ENCODE measurements around the gene TOMM5. TPM values are rescaled to one million over a fixed set of nuclear protein-coding genes. Genes with fewer than 3 reads are reported as not detected.

The TOMM5 gene
- 100 to 1,000 TPM; 110 to 115 TPM for total RNA-seq
- polyA plus RNA-seq (2013, experiment 1 of 2): 162 TPM
- polyA plus RNA-seq (2013, experiment 2 of 2): 152 TPM
- long read RNA-seq, experiment 1, transcript TOMM5-201 (2 exons, 751 nt): major isoform, 51 of 52 reads
- long read RNA-seq, experiment 1, partial matches to known transcripts: 0 of 52 reads
- long read RNA-seq, experiment 1, other reads (novel, unspliced or antisense): 0 of 52 reads
- long read RNA-seq, experiment 2, transcript TOMM5-201 (2 exons, 751 nt): major isoform, 106 of 110 reads
- long read RNA-seq, experiment 2, partial matches to known transcripts: 0 of 110 reads
- long read RNA-seq, experiment 2, other reads (novel, unspliced or antisense): 0 of 110 reads
- long read RNA-seq, experiment 3, transcript TOMM5-201 (2 exons, 751 nt): major isoform, 43 of 44 reads
- long read RNA-seq, experiment 3, partial matches to known transcripts: 0 of 44 reads
- long read RNA-seq, experiment 3, other reads (novel, unspliced or antisense): 0 of 44 reads
- long read RNA-seq, experiment 4, partial matches to known transcripts: 0 of 7 reads
- long read RNA-seq, experiment 4, other reads (novel, unspliced or antisense): 0 of 7 reads

DNA sequence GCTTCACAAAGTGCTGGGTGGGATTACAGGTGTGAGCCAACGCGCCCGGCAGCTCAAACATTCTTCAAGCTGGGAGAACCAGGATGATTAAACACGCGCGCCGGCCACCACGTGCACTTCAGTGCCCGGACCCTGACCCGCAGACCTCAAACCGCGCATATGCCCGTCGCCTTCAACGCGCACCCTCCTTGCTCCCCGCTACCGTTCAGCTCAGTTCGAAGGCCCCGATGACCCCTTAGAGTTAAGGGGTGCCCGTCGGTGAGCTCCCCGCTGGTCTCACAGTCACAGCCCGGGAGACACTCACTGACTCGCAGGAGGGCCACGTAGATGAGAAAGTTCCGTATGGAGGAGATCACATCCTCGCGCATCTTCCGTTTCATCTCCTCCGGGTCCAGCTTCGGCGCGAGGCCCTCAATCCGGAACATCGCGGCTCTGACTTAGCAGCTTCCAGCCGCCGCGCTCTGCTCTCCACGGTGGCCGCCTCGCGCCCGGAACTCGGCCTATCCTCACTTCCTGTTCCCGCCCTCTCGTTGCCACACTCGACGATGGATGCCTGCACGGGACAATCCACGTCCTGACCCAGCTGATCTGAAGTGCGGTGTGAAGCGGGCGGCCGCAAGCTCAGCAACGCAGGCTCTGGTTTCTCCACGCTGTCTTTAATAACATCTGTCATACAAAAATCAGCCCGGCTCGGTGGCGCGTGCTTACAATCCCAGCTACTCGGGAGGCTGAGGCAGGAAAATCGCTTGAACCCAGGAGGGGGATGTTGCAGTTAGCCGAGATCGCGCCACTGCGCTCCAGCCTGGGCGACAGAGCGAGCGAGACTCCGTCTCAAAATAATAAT is at the start of gene TOMM5:
TOMM5 (minus strand) TSS at position 490 of the 844 bp plus-strand sequence; CDS start at position 425, 65 bp downstream.
- Histone ChIP-seq H3K36me3 (ENCODE audit: control insufficient read depth, insufficient read depth, low read length) (peaks cover 26% of the 10 kb centered on the region), H3K9ac (ENCODE audit: extremely low read depth, low read length, poor library complexity, severe bottlenecking) (peak within 1 kb of the TSS; percentile 91), H3K27ac (ENCODE audit: low read depth, low read length) (peak within 1 kb of the TSS; percentile 83), H3K27me3 (ENCODE audit: control insufficient read depth, insufficient read depth, low read length, poor library complexity, severe bottlenecking) (peaks cover 26% of the 10 kb centered on the region), H3K4me3 (ENCODE audit: low read length) (peak within 1 kb of the TSS; percentile 95), H3K9me3 (ENCODE audit: control insufficient read depth, low read length) (no peaks in the 10 kb centered on the region), H3K4me1 (ENCODE audit: control insufficient read depth, insufficient read depth, low read length) (no peaks in the 10 kb centered on the region)
- Mint-ChIP-seq H3K9me3 (no peaks in the 10 kb centered on the region), H3K4me1 (peaks cover 8% of the 10 kb centered on the region), H3K4me3 (peak within 1 kb of the TSS; percentile 97), H3K27ac (peak within 1 kb of the TSS; percentile 95), H3K36me3 (ENCODE audit: low read depth) (peaks cover 19% of the 10 kb centered on the region), H3K27me3 (ENCODE audit: insufficient read depth) (peaks cover 35% of the 10 kb centered on the region)
- TF ChIP-seq CTCF (conservative IDR thresholded peaks at IDR 0.05): no peak
- 0 to 1% methylated on average over 37 to 67 of the region's 72 CpGs for WGBS, 2 experiments (ENCODE audit: insufficient coverage in 1 of 2, insufficient read length in 1 of 2)
- peak; percentile 96 for DNase-seq

DNA sequence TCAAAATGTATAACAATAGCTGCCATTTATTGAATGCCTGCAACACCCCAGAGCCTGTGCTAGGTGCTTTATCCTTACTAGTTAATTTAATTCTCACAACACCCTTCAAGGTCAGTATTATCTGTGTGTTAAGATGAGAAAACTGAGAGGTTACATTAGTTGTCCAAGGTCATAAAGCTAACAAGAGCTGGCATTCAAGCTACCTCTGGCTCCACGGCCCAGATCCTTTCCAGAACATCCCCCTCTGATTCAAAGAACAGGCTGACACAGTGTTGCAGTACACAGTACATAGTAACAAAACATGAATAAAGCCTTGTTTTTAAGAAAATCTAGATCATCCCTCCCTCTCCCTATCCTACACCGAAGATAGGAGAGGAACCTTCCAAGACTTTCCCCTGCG is 48.9 kb upstream of the TOMM5 start:
- Mint-ChIP-seq H3K9me3 (no peaks in the 10 kb centered on the region), H3K27ac (no peak overlapping the region), H3K4me3 (no peak overlapping the region), H3K4me1 (no peaks in the 10 kb centered on the region), H3K27me3 (ENCODE audit: insufficient read depth) (peaks cover 32% of the 10 kb centered on the region), H3K36me3 (ENCODE audit: low read depth) (no peaks in the 10 kb centered on the region)
- H3K4me1 ChIP-seq (ENCODE audit: control insufficient read depth, insufficient read depth, low read length): no peaks in the 10 kb centered on the region
- no peaks in the 10 kb centered on the region for H3K36me3 ChIP-seq (ENCODE audit: control insufficient read depth, insufficient read depth, low read length)
- H3K27ac ChIP-seq (ENCODE audit: low read depth, low read length): no peak overlapping the region
- no peak overlapping the region for H3K4me3 ChIP-seq (ENCODE audit: low read length)
- no peak for TF ChIP-seq CTCF (conservative IDR thresholded peaks at IDR 0.05)
- no peak overlapping the region for H3K9ac ChIP-seq (ENCODE audit: extremely low read depth, low read length, poor library complexity, severe bottlenecking)
- no peaks in the 10 kb centered on the region for H3K9me3 ChIP-seq (ENCODE audit: control insufficient read depth, low read length)
- WGBS, 2 experiments (ENCODE audit: insufficient coverage in 1 of 2, insufficient read length in 1 of 2): 81% methylated on average over 3 of the region's 3 CpGs; no CpG with 5 or more reads in 1 of the 2 experiments
- no peak for DNase-seq
- peaks cover 37% of the 10 kb centered on the region for H3K27me3 ChIP-seq (ENCODE audit: control insufficient read depth, insufficient read depth, low read length, poor library complexity, severe bottlenecking)

GRCh38 chr9:37640246-37640645 is 47.8 kb upstream of the TOMM5 start:
- no peaks in the 10 kb centered on the region for H3K4me1 ChIP-seq (ENCODE audit: control insufficient read depth, insufficient read depth, low read length)
- Mint-ChIP-seq H3K36me3 (ENCODE audit: low read depth) (no peaks in the 10 kb centered on the region), H3K4me3 (no peak overlapping the region), H3K4me1 (no peaks in the 10 kb centered on the region), H3K27me3 (ENCODE audit: insufficient read depth) (peaks cover 24% of the 10 kb centered on the region), H3K9me3 (no peaks in the 10 kb centered on the region), H3K27ac (no peak overlapping the region)
- no peak for DNase-seq
- no peaks in the 10 kb centered on the region for H3K36me3 ChIP-seq (ENCODE audit: control insufficient read depth, insufficient read depth, low read length)
- no peaks in the 10 kb centered on the region for H3K9me3 ChIP-seq (ENCODE audit: control insufficient read depth, low read length)
- no peak overlapping the region for H3K9ac ChIP-seq (ENCODE audit: extremely low read depth, low read length, poor library complexity, severe bottlenecking)
- H3K4me3 ChIP-seq (ENCODE audit: low read length): no peak overlapping the region
- H3K27ac ChIP-seq (ENCODE audit: low read depth, low read length): no peak overlapping the region
- TF ChIP-seq CTCF (conservative IDR thresholded peaks at IDR 0.05): no peak
- peaks cover 26% of the 10 kb centered on the region for H3K27me3 ChIP-seq (ENCODE audit: control insufficient read depth, insufficient read depth, low read length, poor library complexity, severe bottlenecking)
- WGBS, 2 experiments (ENCODE audit: insufficient coverage in 1 of 2, insufficient read length in 1 of 2): 95% methylated on average over 3 of the region's 3 CpGs; no CpG with 5 or more reads in 1 of the 2 experiments

Data from endodermal cell (in vitro differentiated cells).